ENCODE measurements around the gene RHBDD1.
A peak's percentile ranks its signal among the peaks of the same experiment; 100 is the strongest.

The RHBDD1 gene

GRCh38 chr2:226794751-226795171, 41.1 kb upstream of the RHBDD1 start:
- DNase-seq (ENCODE audit: insufficient read length) (no peak), FAIRE-seq (no peak)
- TF ChIP-seq POLR2A (IDR thresholded peaks at IDR 0.05; ENCODE audit: low read depth, low read length) (no peak), TAF1 (IDR thresholded peaks at IDR 0.05; ENCODE audit: borderline replicate concordance, low read depth, low read length) (no peak), POLR2AphosphoS5 (IDR thresholded peaks at IDR 0.05; ENCODE audit: low read depth, low read length) (no peak)

GRCh38 chr2:226795281-226796011, 40.4 kb upstream of the RHBDD1 start:
- DNase-seq (ENCODE audit: insufficient read length) (no peak), FAIRE-seq (no peak)
- no peak for TF ChIP-seq POLR2AphosphoS5 (IDR thresholded peaks at IDR 0.05; ENCODE audit: low read depth, low read length)
- no peak for TF ChIP-seq POLR2A (IDR thresholded peaks at IDR 0.05; ENCODE audit: low read depth, low read length)
- no peak for TF ChIP-seq TAF1 (IDR thresholded peaks at IDR 0.05; ENCODE audit: borderline replicate concordance, low read depth, low read length)

- TF ChIP-seq POLR2A (IDR thresholded peaks at IDR 0.05; ENCODE audit: low read depth, low read length), result no peak
- no peak for TF ChIP-seq TAF1 (IDR thresholded peaks at IDR 0.05; ENCODE audit: borderline replicate concordance, low read depth, low read length)
- TF ChIP-seq POLR2AphosphoS5 (IDR thresholded peaks at IDR 0.05; ENCODE audit: low read depth, low read length), result no peak
- no peak for FAIRE-seq
- DNase-seq (ENCODE audit: insufficient read length), result no peak
Measured at GRCh38 chr2:226796012-226796839, 39.6 kb upstream of the RHBDD1 start.

GRCh38 chr2:226796840-226797288, 39.0 kb upstream of the RHBDD1 start:
- no peak for FAIRE-seq
- DNase-seq (ENCODE audit: insufficient read length), result no peak

GRCh38 chr2:226797289-226797988, 38.4 kb upstream of the RHBDD1 start:
- FAIRE-seq (no peak), DNase-seq (ENCODE audit: insufficient read length) (no peak)
- TF ChIP-seq TAF1 (IDR thresholded peaks at IDR 0.05; ENCODE audit: borderline replicate concordance, low read depth, low read length) (no peak), POLR2AphosphoS5 (IDR thresholded peaks at IDR 0.05; ENCODE audit: low read depth, low read length) (no peak), POLR2A (IDR thresholded peaks at IDR 0.05; ENCODE audit: low read depth, low read length) (no peak)

More at GRCh38 chr2:226796840-226797288, 39.0 kb upstream of the RHBDD1 start:
- TF ChIP-seq POLR2AphosphoS5 (IDR thresholded peaks at IDR 0.05; ENCODE audit: low read depth, low read length) (no peak), POLR2A (IDR thresholded peaks at IDR 0.05; ENCODE audit: low read depth, low read length) (no peak), TAF1 (IDR thresholded peaks at IDR 0.05; ENCODE audit: borderline replicate concordance, low read depth, low read length) (no peak)

GRCh38 chr2:226797989-226798421, 37.8 kb upstream of the RHBDD1 start:
- DNase-seq (ENCODE audit: insufficient read length) (no peak), FAIRE-seq (no peak)
- TF ChIP-seq POLR2A (IDR thresholded peaks at IDR 0.05; ENCODE audit: low read depth, low read length), result no peak
- TF ChIP-seq POLR2AphosphoS5 (IDR thresholded peaks at IDR 0.05; ENCODE audit: low read depth, low read length), result no peak
- no peak for TF ChIP-seq TAF1 (IDR thresholded peaks at IDR 0.05; ENCODE audit: borderline replicate concordance, low read depth, low read length)

DNA sequence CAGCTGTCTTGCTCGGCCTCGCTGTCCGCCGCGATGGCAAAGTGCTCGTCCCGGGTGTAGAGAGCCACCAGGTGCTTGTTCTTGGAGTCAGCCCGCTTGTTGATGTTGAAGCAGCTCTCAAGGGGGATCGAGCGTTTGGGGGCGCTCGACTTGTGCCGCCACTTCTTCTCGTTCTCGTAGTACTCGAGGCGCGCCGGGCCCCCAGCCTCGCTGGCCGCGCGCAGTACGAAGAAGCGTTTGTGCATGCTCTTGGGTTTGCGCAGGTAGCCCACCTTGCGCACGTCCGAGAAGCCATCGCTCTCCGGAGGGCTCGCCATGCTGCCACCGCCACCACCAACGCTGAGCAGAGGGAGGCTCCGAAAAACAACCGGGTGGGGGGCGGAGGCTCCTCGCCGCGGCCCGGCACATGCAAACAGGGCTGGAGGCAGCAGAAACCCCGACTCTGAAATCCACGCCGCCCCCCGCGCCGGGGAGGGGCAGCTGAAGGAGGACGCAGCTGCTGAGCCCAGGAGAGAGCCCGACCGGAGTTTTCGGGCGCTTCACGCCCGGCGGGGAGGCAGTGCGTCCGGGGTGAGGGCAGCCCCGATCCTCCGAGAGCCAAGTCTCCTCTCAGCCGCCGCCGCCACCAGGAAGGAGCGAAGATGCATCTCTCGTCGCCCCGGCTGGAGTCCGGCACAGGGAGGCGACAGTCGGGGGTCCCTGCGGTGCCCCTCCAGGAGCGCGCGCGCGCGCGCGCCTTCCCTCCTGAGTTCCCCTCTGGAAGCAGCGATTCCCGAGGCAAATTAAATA, 37.2 kb upstream of the RHBDD1 start:
- FAIRE-seq, result no peak
- TF ChIP-seq POLR2A (IDR thresholded peaks at IDR 0.05; ENCODE audit: low read depth, low read length), result no peak
- TF ChIP-seq TAF1 (IDR thresholded peaks at IDR 0.05; ENCODE audit: borderline replicate concordance, low read depth, low read length), result no peak
- no peak for TF ChIP-seq POLR2AphosphoS5 (IDR thresholded peaks at IDR 0.05; ENCODE audit: low read depth, low read length)
- DNase-seq (ENCODE audit: insufficient read length), result peak; percentile 61

DNA sequence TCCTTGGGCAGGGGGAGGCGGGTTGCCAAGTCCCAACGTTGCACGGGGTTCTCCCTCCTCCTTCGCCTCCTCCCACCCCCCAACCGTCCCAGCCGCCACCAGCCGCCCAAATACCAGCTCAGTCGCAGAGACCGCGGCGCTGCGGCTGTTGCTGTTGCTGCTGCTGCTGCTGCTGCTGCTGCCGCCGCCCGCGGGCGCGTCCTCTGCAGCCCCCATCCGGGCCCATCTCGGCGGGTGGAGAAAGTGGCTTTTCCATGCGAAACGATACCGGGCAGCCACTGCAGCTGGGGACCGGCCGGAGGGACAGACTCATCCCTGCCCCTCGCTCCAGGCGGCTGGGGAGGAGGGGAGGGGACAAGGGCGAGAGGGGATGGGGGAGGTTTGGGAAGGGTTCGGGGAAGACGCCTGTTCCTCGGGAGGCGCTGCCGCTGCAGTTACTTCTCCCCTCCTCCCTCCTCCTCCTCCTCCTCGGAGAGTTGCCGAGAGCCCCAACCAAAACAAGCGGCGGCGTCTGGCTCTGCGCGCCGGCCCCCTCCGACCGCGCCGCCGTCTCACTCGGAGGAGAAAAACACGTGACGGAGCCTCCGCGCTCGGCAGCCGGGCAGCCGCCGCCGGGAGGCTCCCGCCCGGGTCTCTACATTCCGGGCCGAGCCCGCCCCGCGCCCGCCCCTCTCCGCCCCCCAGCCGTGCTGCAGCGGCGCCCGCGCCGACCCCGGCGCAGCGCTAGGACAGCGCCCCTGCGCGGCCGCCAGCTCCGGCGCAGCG, 36.5 kb upstream of the RHBDD1 start, which contains the start of gene IRS1:
Gene IRS1 (minus strand): TSS at position 610 of the 765 bp plus-strand sequence. CDS start 1,082 bp downstream, outside the sequence.
- FAIRE-seq (no peak), DNase-seq (ENCODE audit: insufficient read length) (peak; percentile 44)
- TF ChIP-seq POLR2AphosphoS5 (IDR thresholded peaks at IDR 0.05; ENCODE audit: low read depth, low read length) (no peak), POLR2A (IDR thresholded peaks at IDR 0.05; ENCODE audit: low read depth, low read length) (no peak), TAF1 (IDR thresholded peaks at IDR 0.05; ENCODE audit: borderline replicate concordance, low read depth, low read length) (no peak)

GRCh38 chr2:226799976-226800940, 35.6 kb upstream of the RHBDD1 start:
- no peak for DNase-seq (ENCODE audit: insufficient read length)
- TF ChIP-seq POLR2A (IDR thresholded peaks at IDR 0.05; ENCODE audit: low read depth, low read length) (no peak), TAF1 (IDR thresholded peaks at IDR 0.05; ENCODE audit: borderline replicate concordance, low read depth, low read length) (no peak), POLR2AphosphoS5 (IDR thresholded peaks at IDR 0.05; ENCODE audit: low read depth, low read length) (no peak)
- peak; percentile 66 for FAIRE-seq
